IMR-90 (cell line): ENCODE data around the gene SORL1. TPM values are rescaled to one million over a fixed set of nuclear protein-coding genes. Genes with fewer than 3 reads are reported as not detected.

Experiments used
- ATAC-seq: fragments of 200-7000 bp; cut with Tn5 transposase; 2 replicates; pipeline ENCODE4 v1.9.1; 2020; ENCODE audit warnings: low read depth, mild to moderate bottlenecking, moderate library complexity
- BruUV-seq: library from RNA; stranded (reverse); fragments of 400-500 nt; replicated peaks from 2 replicates; lab custom pipeline; 2021; lab: Mats Ljungman, UMichigan
- CTCF ChIA-PET: fragments of 300-600 bp; formaldehyde crosslinking; extraction: SDS; loops from one replicate; lab custom pipeline; 2021; ENCODE audit warnings: antibody characterized with exemption; lab: Yijun Ruan, JAX
- POLR2A ChIA-PET: fragments of 300-600 bp; sonication (Branson Sonifier 250); formaldehyde crosslinking; loops from one replicate; lab custom pipeline; 2022; ENCODE audit warnings: antibody characterized with exemption; ENCODE audit not compliant: unreplicated experiment; lab: Charles Lee
- DNase-seq: peaks from one replicate; pipeline ENCODE4 v3.0.0; 2013
- H2AFZ ChIP-seq: replicated peaks from 2 replicates; pipeline ENCODE3; 2013; ENCODE audit warnings: low read length, mild to moderate bottlenecking; ENCODE audit not compliant: poor library complexity
- H2AK5ac ChIP-seq: 2 replicates; pipeline ENCODE4 v1.6.1; 2013; ENCODE audit warnings: low read depth, low read length, inconsistent platforms
- H2AK9ac ChIP-seq: replicated peaks from 2 replicates; pipeline ENCODE3; 2013; ENCODE audit warnings: mild to moderate bottlenecking, low read depth, low read length, moderate library complexity; ENCODE audit not compliant: poor library complexity
- H2BK120ac ChIP-seq: 2 replicates; pipeline ENCODE4 v1.6.1; 2013; ENCODE audit warnings: low read depth, low read length, inconsistent platforms
- H2BK15ac ChIP-seq: 3 replicates; pipeline ENCODE4 v1.6.1; 2013; ENCODE audit warnings: low read depth, low read length, inconsistent platforms
- H2BK20ac ChIP-seq: 2 replicates; pipeline ENCODE4 v1.6.1; 2013; ENCODE audit warnings: low read depth, mild to moderate bottlenecking, inconsistent platforms, low read length, moderate library complexity
- H2BK5ac ChIP-seq: 2 replicates; pipeline ENCODE4 v1.6.1; 2013; ENCODE audit warnings: mild to moderate bottlenecking, low read depth, low read length, inconsistent platforms; ENCODE audit not compliant: poor library complexity, severe bottlenecking
- H3K14ac ChIP-seq: replicated peaks from 2 replicates; pipeline ENCODE4 v1.6.1; 2013; ENCODE audit warnings: low read depth, low read length, inconsistent platforms
- H3K18ac ChIP-seq: 2 replicates; pipeline ENCODE4 v1.6.1; 2013; ENCODE audit warnings: low read depth, low read length, control low read depth
- H3K23ac ChIP-seq: 2 replicates; pipeline ENCODE4 v1.6.1; 2013; ENCODE audit warnings: low read depth, low read length, inconsistent platforms
- H3K27ac ChIP-seq: 2 replicates; pipeline ENCODE4 v1.5.1; 2013; ENCODE audit warnings: mild to moderate bottlenecking, control low read depth, low read length; ENCODE audit not compliant: insufficient read depth
- H3K27me3 ChIP-seq: 2 replicates; pipeline ENCODE4 v1.6.1; 2013; ENCODE audit warnings: low read length; ENCODE audit not compliant: control insufficient read depth, insufficient read depth
- H3K36me3 ChIP-seq: 2 replicates; pipeline ENCODE4 v1.6.1; 2013; ENCODE audit warnings: low read length, mixed read lengths; ENCODE audit not compliant: control insufficient read depth, insufficient read depth
- H3K4ac ChIP-seq: 2 replicates; pipeline ENCODE4 v1.6.1; 2013; ENCODE audit warnings: low read depth, low read length, inconsistent platforms
- H3K4me1 ChIP-seq: 2 replicates; pipeline ENCODE4 v1.6.1; 2013; ENCODE audit warnings: low read length, mixed read lengths; ENCODE audit not compliant: control insufficient read depth, insufficient read depth
- H3K4me2 ChIP-seq: 2 replicates; pipeline ENCODE4 v1.6.1; 2013; ENCODE audit warnings: low read depth, mild to moderate bottlenecking, control low read depth, low read length, moderate library complexity
- H3K4me3 ChIP-seq: 2 replicates; pipeline ENCODE4 v1.5.1; 2013; ENCODE audit warnings: low read depth, mild to moderate bottlenecking, control low read depth, low read length, moderate library complexity; ENCODE audit not compliant: insufficient read depth
- H3K56ac ChIP-seq: 2 replicates; pipeline ENCODE4 v1.6.1; 2013; ENCODE audit warnings: low read length, inconsistent platforms; ENCODE audit not compliant: insufficient read depth; ENCODE audit errors: extremely low read depth
- H3K79me1 ChIP-seq, 2 experiments: 2 replicates each; pipeline ENCODE4 v1.6.1; 2013; ENCODE audit warnings: low read length in 2 of 2, inconsistent platforms in 1 of 2, low read depth in 1 of 2
- H3K9ac ChIP-seq: 2 replicates; pipeline ENCODE4 v1.6.1; 2013; ENCODE audit warnings: low read depth, low read length, control low read depth
- H3K9me1 ChIP-seq: 2 replicates; pipeline ENCODE4 v1.6.1; 2013; ENCODE audit warnings: low read length, inconsistent platforms; ENCODE audit not compliant: insufficient read depth
- H3K9me3 ChIP-seq: 2 replicates; pipeline ENCODE4 v1.6.1; 2013; ENCODE audit warnings: low read length; ENCODE audit not compliant: control insufficient read depth, insufficient read depth
- H4K20me1 ChIP-seq: 2 replicates; pipeline ENCODE4 v1.6.1; 2013; ENCODE audit warnings: low read length, inconsistent platforms; ENCODE audit not compliant: insufficient read depth
- H4K5ac ChIP-seq: 2 replicates; pipeline ENCODE4 v1.6.1; 2013; ENCODE audit warnings: mild to moderate bottlenecking, low read depth, low read length, control low read depth
- H4K8ac ChIP-seq, 2 experiments: 2 replicates each; pipeline ENCODE4 v1.6.1; 2013; ENCODE audit warnings: low read depth in 2 of 2, low read length in 2 of 2, control low read depth in 1 of 2, inconsistent platforms in 1 of 2
- H4K91ac ChIP-seq: 2 replicates; pipeline ENCODE4 v1.6.1; 2013; ENCODE audit warnings: low read depth, low read length, inconsistent platforms; ENCODE audit not compliant: insufficient read depth
- BHLHE40 ChIP-seq: fragments of 150-350 bp; IDR thresholded peaks from 2 replicates; pipeline ENCODE4 v1.6.1; 2016; ENCODE audit warnings: mild to moderate bottlenecking, low read depth, low read length
- CEBPB ChIP-seq: IDR thresholded peaks from 2 replicates; pipeline ENCODE4 v1.6.1; 2012; ENCODE audit warnings: low read depth, low read length, improper control_type of control experiment
- CHD1 ChIP-seq: IDR thresholded peaks from 2 replicates; pipeline ENCODE4 v1.6.1; 2012; ENCODE audit warnings: low read depth, low read length, improper control_type of control experiment
- ELK1 ChIP-seq: fragments of 150-350 bp; IDR thresholded peaks from 2 replicates; pipeline ENCODE4 v1.6.1; 2016; ENCODE audit warnings: low read depth, mild to moderate bottlenecking, low read length, moderate library complexity, borderline replicate concordance
- FOS ChIP-seq: fragments of 150-350 bp; IDR thresholded peaks from 2 replicates; pipeline ENCODE4 v1.6.1; 2016; ENCODE audit warnings: low read depth, low read length
- MAFK ChIP-seq: IDR thresholded peaks from 2 replicates; pipeline ENCODE4 v1.6.1; 2012; ENCODE audit warnings: low read depth, low read length, improper control_type of control experiment
- MAZ ChIP-seq: IDR thresholded peaks from 2 replicates; pipeline ENCODE4 v1.6.1; 2012; ENCODE audit warnings: low read depth, mild to moderate bottlenecking, low read length, improper control_type of control experiment, moderate library complexity, borderline replicate concordance
- MXI1 ChIP-seq: IDR thresholded peaks from 2 replicates; pipeline ENCODE4 v1.6.1; 2012; ENCODE audit warnings: low read depth, mild to moderate bottlenecking, low read length, moderate library complexity, borderline replicate concordance
- NFE2L2 ChIP-seq: fragments of 150-350 bp; IDR thresholded peaks from 2 replicates; pipeline ENCODE4 v1.6.1; 2016; ENCODE audit warnings: low read depth, mild to moderate bottlenecking, low read length
- POLR2A ChIP-seq: IDR thresholded peaks from 2 replicates; pipeline ENCODE4 v1.6.1; 2012; ENCODE audit warnings: mild to moderate bottlenecking, low read depth, low read length
- RAD21 ChIP-seq: IDR thresholded peaks from 2 replicates; pipeline ENCODE4 v1.6.1; 2012; ENCODE audit warnings: low read length, improper control_type of control experiment
- RCOR1 ChIP-seq: IDR thresholded peaks from 2 replicates; pipeline ENCODE4 v1.6.1; 2012; ENCODE audit warnings: mild to moderate bottlenecking, low read length, improper control_type of control experiment; ENCODE audit not compliant: insufficient replicate concordance
- RFX5 ChIP-seq: IDR thresholded peaks from 2 replicates; pipeline ENCODE4 v1.8.0; 2012; ENCODE audit warnings: low read depth, mild to moderate bottlenecking, low read length, moderate library complexity
- SMC3 ChIP-seq: fragments of 150-350 bp; IDR thresholded peaks from 2 replicates; pipeline ENCODE4 v1.6.1; 2016; ENCODE audit warnings: low read depth, mild to moderate bottlenecking, antibody characterized with exemption, low read length, moderate library complexity
- WGBS, 2 experiments: methylation state at CpG; one replicate each; pipeline versions ENCODE4 v1.1.5 to v1.1.7; 2013; ENCODE audit warnings: missing lambda C conversion rate in 2 of 2; ENCODE audit not compliant: insufficient read length in 1 of 2; ENCODE audit errors: extremely low coverage in 2 of 2; 5-methylcytosine and 5-hydroxymethylcytosine counted together
- dilution Hi-C: fragments of 300-500 bp; cut with HindIII; formaldehyde crosslinking; loops from one replicate; pipeline ENCODE4 v1.14.3; 2018; ENCODE audit warnings: low sequenced_read_pairs; ENCODE audit not compliant: unreplicated experiment
- in situ Hi-C: fragments of 300-500 bp; cut with MboI; formaldehyde crosslinking; loops from 3 replicates; pipeline ENCODE4 v1.14.3; 2019; ENCODE audit warnings: low sequenced_read_pairs, inconsistent platforms, mixed read lengths
- intact Hi-C: fragments of 100-400 bp; cut with micrococcal nuclease; formaldehyde crosslinking; loops from 2 replicates; pipeline ENCODE4 v1.10.0; 2022
- polyA plus RNA-seq, 3 experiments: library from polyadenylated mRNA; depleted of rRNA; stranded (reverse); fragments of >200 nt; gene quantifications; 2 replicates each; pipeline ENCODE4 v1.2.3, GENCODE V29; 2012; ENCODE audit warnings: low replicate concordance in 1 of 3
- total RNA-seq: library from RNA; depleted of rRNA; stranded (reverse); fragments of >200 nt; gene quantifications from 2 replicates; pipeline ENCODE4 v1.2.3, GENCODE V29; 2012
- TF ChIP-seq, protein P1 (sequence below): fragments of 150-350 bp; IDR thresholded peaks from 2 replicates; pipeline ENCODE4 v1.6.1; 2017; ENCODE audit warnings: mild to moderate bottlenecking, antibody characterized with exemption, low read length, low read depth
- TF ChIP-seq, protein P2 (sequence below): conservative IDR thresholded peaks from 2 replicates; pipeline ENCODE4 v1.5.1; 2012; ENCODE audit warnings: mild to moderate bottlenecking, low read depth, low read length, improper control_type of control experiment

Gene SORL1
- total and polyA plus RNA-seq, 2 of the 4 experiments (the other 2 are of a cell fraction), result 1.0 to 2.0 TPM

GRCh38 chr11:121456151-121456550 lies 4.0 kb downstream of the SORL1 start:
- intact Hi-C loops (no loop called here), dilution Hi-C loops (no loop called here), in situ Hi-C loops (loop anchor here (25.0 kb wide), 1 partner anchor 656 kb away; the partner anchor contains the start of gene BLID)
- H3K27ac ChIP-seq, result no peak overlapping the region
- no peak for ATAC-seq
- no peak overlapping the region for H3K9ac ChIP-seq
- H3K4me1 ChIP-seq, result no peaks in the 10 kb centered on the region
- ChIA-PET CTCF (interaction anchor here (0.9 kb wide), 1 partner anchor 9 kb away, joined by 3 read pairs; no protein-coding TSS in a partner anchor), POLR2A (no interaction called here)
- no peak overlapping the region for H2AK5ac ChIP-seq
- H3K4me3 ChIP-seq, result no peak overlapping the region
- no peak overlapping the region for H3K4me2 ChIP-seq
- TF ChIP-seq CHD1 (no peak), NFE2L2 (no peak), CEBPB (no peak), SMC3 (no peak), POLR2A (no peak), RAD21 (no peak), FOS (no peak), MAZ (no peak), BHLHE40 (no peak), MXI1 (no peak), MAFK (no peak), RCOR1 (no peak), ELK1 (no peak), RFX5 (no peak)
- TF ChIP-seq, protein P1, sequence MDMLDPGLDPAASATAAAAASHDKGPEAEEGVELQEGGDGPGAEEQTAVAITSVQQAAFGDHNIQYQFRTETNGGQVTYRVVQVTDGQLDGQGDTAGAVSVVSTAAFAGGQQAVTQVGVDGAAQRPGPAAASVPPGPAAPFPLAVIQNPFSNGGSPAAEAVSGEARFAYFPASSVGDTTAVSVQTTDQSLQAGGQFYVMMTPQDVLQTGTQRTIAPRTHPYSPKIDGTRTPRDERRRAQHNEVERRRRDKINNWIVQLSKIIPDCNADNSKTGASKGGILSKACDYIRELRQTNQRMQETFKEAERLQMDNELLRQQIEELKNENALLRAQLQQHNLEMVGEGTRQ, result no peak
- TF ChIP-seq, protein P2, sequence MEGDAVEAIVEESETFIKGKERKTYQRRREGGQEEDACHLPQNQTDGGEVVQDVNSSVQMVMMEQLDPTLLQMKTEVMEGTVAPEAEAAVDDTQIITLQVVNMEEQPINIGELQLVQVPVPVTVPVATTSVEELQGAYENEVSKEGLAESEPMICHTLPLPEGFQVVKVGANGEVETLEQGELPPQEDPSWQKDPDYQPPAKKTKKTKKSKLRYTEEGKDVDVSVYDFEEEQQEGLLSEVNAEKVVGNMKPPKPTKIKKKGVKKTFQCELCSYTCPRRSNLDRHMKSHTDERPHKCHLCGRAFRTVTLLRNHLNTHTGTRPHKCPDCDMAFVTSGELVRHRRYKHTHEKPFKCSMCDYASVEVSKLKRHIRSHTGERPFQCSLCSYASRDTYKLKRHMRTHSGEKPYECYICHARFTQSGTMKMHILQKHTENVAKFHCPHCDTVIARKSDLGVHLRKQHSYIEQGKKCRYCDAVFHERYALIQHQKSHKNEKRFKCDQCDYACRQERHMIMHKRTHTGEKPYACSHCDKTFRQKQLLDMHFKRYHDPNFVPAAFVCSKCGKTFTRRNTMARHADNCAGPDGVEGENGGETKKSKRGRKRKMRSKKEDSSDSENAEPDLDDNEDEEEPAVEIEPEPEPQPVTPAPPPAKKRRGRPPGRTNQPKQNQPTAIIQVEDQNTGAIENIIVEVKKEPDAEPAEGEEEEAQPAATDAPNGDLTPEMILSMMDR, result no peak
- no peak overlapping the region for H2BK20ac ChIP-seq
- no peaks in the 10 kb centered on the region; a peak in 1 of 4 replicates for H3K79me1 ChIP-seq
- H2BK15ac ChIP-seq, result no peak overlapping the region
- H4K91ac ChIP-seq, result no peak overlapping the region
- no peak overlapping the region for H3K18ac ChIP-seq
- no peak overlapping the region for H3K23ac ChIP-seq
- no peaks in the 10 kb centered on the region for H3K36me3 ChIP-seq
- no peak overlapping the region for H4K5ac ChIP-seq
- H3K27me3 ChIP-seq, result peaks cover 45% of the 10 kb centered on the region
- no peak overlapping the region; the same call in 1 of the 2 replicates for H3K4ac ChIP-seq
- no peak overlapping the region for H2AK9ac ChIP-seq
- no peak for DNase-seq
- no CpG with 5 or more reads among the region's 2 CpGs for WGBS, 2 experiments
- no peak overlapping the region for H2BK5ac ChIP-seq
- no peak overlapping the region for H2BK120ac ChIP-seq
- H3K56ac ChIP-seq, result no peak overlapping the region
- no peaks in the 10 kb centered on the region for H4K20me1 ChIP-seq
- no TSS peak for BruUV-seq
- no peak overlapping the region for H4K8ac ChIP-seq
- H2AFZ ChIP-seq, result no peak overlapping the region
- no peak overlapping the region for H3K14ac ChIP-seq
- no peaks in the 10 kb centered on the region for H3K9me3 ChIP-seq
- no peaks in the 10 kb centered on the region for H3K9me1 ChIP-seq
